ENCODE results near the gene PRKAG2.
"Not testable (repeated sequence)": the region's sequence is repeated elsewhere in the genome, so short reads cannot be mapped to it uniquely, and the experiment has no call there.

PRKAG2 gene

DNA sequence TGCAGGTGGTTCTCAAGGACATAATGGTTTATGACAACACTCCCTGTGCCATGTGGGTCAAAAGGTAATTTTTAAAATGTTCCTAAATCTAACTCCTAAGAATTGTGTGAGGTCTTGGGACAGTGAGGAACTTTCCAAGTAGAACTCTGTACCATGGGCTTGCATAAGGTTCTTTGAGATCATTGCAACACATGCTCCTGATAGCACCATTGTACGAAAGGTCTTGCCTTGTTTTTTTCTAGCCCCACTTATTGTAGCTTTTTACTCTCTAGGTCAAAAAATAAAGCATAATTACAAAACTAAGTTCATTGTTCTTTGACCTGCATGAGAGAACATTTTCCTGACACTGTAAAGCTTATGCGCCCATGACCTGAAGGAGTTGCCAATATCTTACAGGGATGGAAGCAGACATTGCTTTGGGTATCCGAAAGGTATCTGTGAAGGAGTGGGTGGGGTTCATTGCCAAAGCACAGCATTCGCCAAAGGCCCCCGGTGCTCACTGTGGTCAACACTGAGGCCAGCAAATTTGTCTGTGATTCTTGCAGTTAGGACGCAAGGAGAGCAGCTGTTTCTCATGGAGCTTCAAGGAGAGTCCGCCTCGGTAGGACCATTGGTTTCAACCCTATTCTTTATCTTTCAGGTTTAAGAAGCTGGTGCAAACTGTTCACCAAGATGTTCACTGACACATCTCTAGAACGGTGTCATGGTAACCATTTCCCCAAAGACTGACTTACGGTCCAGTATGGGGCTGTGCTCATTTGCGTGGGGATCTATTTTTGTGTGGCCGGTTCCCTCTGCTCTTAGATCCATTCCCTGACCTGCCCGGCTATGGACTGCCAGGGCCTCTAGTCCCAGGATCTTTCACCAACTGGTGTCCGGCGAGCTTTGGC is 7.6 kb upstream of the PRKAG2 start:
- no peaks in the 10 kb centered on the region for H3K36me3 Mint-ChIP-seq (ENCODE audit: low read depth)
- H3K27me3 Mint-ChIP-seq = peaks cover 16% of the 10 kb centered on the region
- peaks cover 14% of the 10 kb centered on the region for H3K4me1 Mint-ChIP-seq (ENCODE audit: low read depth)
- H3K27ac Mint-ChIP-seq = no peak overlapping the region
- intact Hi-C loops (cut with micrococcal nuclease) = loop anchor here (2.0 kb wide), 1 partner anchor 32 kb away; no protein-coding TSS in a partner anchor
- no peak overlapping the region for H3K4me3 Mint-ChIP-seq
- no peaks in the 10 kb centered on the region for H3K9me3 Mint-ChIP-seq

DNA sequence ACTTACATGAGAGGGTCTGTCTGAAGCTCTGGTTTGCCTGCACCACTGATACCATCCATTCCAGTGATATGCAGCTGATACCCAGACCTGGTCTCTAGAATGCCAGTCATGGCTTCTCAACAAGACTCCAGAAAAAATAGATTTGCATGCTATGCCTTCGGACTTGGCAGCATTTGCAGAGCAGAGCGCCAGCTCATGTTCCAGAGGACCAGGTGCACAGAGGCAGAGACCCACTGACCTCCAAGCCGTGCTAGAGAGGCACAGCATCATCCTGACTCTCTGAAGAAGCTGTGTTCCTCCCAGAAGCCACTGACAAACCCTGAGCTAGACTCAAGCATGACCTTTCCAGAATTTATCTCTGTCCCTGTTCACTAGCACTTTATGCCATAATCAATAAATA is 6.9 kb upstream of the PRKAG2 start:
- H3K9me3 Mint-ChIP-seq = no peaks in the 10 kb centered on the region
- H3K27me3 Mint-ChIP-seq = peaks cover 16% of the 10 kb centered on the region
- no peak overlapping the region for H3K27ac Mint-ChIP-seq
- no peaks in the 10 kb centered on the region for H3K36me3 Mint-ChIP-seq (ENCODE audit: low read depth)
- intact Hi-C loops (cut with micrococcal nuclease) = loop anchor here (2.0 kb wide), 1 partner anchor 33 kb away; no protein-coding TSS in a partner anchor
- no peak overlapping the region for H3K4me3 Mint-ChIP-seq
- peaks cover 14% of the 10 kb centered on the region for H3K4me1 Mint-ChIP-seq (ENCODE audit: low read depth)

DNA sequence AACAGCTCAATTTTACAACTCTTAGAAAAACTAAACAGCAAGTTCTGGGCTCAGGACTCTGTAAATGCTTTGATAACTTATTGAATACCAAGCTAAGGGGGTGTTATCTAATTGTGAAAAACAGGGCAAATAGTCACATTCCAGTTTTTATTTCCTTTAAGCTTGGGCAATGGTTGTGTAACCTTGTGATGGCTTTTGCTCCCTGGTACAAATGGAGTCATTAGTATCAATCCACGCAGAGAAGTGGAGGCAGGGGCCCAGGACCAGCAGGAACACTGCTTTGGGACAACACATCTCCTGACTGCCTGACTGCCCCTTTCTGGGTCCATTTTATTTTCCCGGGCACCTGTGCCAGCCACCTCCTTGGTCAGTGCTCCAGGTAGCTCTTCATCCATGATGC is 5.8 kb upstream of the PRKAG2 start:
- Mint-ChIP-seq H3K36me3 (ENCODE audit: low read depth) (no peaks in the 10 kb centered on the region), H3K27me3 (peaks cover 16% of the 10 kb centered on the region), H3K9me3 (no peaks in the 10 kb centered on the region), H3K27ac (no peak overlapping the region), H3K4me3 (no peak overlapping the region), H3K4me1 (ENCODE audit: low read depth) (peaks cover 20% of the 10 kb centered on the region)
- intact Hi-C loops (cut with micrococcal nuclease) = no loop called here

DNA sequence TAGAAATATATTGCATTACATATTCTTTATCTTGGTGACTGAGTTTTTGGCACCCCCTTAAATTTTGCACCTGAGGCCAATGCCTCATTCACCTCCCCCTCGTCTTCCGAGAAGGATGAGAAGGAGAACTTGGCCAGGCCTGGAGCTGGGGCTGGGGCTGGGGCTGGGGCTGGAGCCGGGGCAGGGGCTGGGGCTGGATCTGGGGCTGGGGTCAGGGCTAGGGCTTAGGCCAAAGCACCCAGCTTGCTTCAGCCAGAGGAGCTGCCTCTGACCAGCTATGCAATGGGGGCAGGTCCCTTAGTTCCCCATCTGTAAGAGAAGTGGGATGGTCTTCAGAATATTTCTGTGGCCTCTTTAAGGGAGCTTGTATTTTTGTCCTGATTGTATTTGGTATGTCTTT is 3.8 kb upstream of the PRKAG2 start:
- no peak overlapping the region for H3K4me3 Mint-ChIP-seq
- no peaks in the 10 kb centered on the region for H3K9me3 Mint-ChIP-seq
- H3K27ac Mint-ChIP-seq = no peak overlapping the region
- peaks cover 8% of the 10 kb centered on the region for H3K27me3 Mint-ChIP-seq
- intact Hi-C loops (cut with micrococcal nuclease) = no loop called here
- peaks cover 12% of the 10 kb centered on the region for H3K36me3 Mint-ChIP-seq (ENCODE audit: low read depth)
- peaks cover 23% of the 10 kb centered on the region for H3K4me1 Mint-ChIP-seq (ENCODE audit: low read depth)

DNA sequence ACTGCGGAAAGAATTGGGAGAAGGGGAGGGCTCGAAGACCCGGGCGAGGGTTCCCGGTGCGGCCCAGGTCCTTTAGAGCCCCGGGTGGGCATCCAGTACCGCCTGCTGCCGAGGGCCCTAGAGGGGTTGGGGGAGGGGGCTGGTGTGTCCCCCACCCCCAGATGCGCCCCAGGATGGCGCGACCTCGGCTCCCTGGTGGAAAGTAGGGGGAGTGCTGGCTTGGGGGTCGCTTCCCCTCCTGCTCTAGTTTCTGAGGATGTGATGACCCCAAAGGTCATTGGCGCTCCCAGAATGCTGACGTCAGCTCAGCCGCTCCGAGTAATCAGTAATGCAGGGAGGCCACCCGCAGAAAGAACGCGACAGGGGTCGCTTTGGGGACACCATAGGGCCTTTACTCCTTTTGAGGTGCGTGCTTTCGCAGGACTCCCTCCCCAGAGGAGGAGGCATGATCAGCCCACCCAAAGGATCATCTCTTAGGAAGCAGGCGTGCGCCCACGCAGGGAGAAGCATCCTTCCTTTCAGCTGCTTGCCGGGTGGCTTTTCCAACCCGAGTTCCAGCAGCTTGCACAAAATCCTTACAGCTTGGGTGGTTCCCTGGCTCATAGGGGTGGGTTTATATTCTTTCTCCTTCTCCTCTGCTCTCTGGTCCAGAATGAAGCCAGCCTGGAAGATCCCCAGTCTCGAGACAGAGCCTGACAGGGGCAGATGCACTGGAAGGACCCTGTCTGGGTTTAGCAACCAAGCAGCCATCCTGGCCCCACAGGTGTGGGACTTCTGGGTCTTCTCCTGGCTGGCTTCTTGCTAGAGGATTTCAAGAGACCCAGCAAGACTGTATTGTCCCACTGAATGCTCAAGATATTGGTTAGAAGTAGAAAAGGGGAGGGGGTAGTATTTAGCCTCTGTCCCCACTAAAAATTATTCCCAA is 1.3 kb upstream of the PRKAG2 start:
- Mint-ChIP-seq H3K27me3 (no peaks in the 10 kb centered on the region), H3K36me3 (ENCODE audit: low read depth) (peaks cover 16% of the 10 kb centered on the region), H3K4me1 (ENCODE audit: low read depth) (peaks cover 36% of the 10 kb centered on the region), H3K9me3 (no peaks in the 10 kb centered on the region), H3K4me3 (peak overlapping the region; percentile 98), H3K27ac (peak overlapping the region; percentile 97)
- intact Hi-C loops (cut with micrococcal nuclease) = loop anchor here (2.0 to 5.0 kb wide), 5 partner anchors 27 to 246 kb away; no protein-coding TSS in a partner anchor

DNA sequence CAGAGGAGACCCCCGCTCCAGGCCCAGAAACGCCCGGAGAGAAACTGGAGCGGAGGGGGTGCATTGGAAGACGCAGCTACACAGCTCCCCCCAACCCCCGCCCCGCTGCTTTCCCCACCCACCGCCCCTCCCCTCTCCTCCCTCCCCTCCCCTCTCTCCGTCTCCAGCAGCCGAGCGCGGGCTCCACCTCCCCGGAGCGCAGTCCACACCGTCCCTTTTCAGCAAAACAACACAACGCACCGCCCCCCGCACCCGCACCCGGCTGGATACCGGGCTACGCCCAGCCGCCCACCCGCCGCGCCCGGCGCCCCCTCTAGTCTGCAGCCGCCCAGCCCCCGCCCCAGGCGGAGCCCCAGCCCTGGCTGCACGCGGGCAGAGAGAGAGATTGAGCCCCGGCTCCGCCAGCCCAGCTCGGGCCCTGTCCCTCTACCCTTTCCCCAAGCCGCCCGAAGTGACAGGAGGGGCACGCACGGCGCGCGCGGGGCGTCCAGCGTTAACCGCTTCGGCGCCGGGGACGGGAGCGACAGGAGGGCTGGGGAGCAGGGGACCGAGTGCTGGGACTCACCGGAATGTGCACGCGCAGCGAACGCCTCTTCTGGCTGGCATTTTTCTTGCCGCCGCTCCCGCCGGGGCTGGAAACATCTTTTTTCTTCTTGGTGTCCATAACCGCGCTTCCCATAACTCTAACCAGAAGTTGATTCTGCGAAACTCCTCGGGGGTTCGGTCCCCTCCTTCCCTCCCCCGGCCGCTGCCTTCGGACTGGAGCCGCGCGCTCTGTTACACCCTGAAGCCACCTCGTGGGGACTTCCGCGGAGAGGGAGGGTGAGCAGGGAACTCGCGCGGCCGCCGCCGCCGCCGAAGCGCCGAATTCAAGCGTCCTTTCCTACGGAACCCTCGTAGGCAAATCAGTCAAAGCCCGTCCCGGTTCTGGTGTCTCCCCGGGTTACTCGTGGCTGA is 695 bp downstream of the PRKAG2 start:
- Mint-ChIP-seq H3K36me3 (ENCODE audit: low read depth) (peaks cover 28% of the 10 kb centered on the region), H3K27me3 (no peaks in the 10 kb centered on the region), H3K9me3 (no peaks in the 10 kb centered on the region), H3K4me1 (ENCODE audit: low read depth) (peaks cover 49% of the 10 kb centered on the region), H3K27ac (peak overlapping the region; percentile 97), H3K4me3 (peak overlapping the region; percentile 98)
- intact Hi-C loops (cut with micrococcal nuclease) = loop anchor here (2.0 to 5.0 kb wide), 5 partner anchors 25 to 244 kb away; no protein-coding TSS in a partner anchor

DNA sequence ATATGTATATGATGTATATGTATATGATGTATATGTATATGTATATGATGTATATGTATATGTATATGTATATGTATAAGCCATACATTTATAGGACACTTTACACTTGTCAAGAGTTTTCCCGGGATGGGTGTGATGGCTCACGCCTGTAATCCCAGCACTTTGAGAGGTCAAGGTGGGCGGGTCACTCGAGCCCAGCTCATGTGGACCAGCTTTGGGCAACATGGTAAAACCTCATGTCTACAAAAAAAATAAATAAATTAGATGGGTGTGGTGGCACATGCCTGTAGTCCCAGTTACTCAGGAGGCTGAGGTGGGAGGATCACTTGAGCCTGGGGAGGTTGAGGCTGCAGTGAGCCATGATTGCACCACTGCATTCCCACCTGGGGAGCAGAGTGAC is 2.4 kb downstream of the PRKAG2 start:
- H3K27ac Mint-ChIP-seq = not testable (repeated sequence)

DNA sequence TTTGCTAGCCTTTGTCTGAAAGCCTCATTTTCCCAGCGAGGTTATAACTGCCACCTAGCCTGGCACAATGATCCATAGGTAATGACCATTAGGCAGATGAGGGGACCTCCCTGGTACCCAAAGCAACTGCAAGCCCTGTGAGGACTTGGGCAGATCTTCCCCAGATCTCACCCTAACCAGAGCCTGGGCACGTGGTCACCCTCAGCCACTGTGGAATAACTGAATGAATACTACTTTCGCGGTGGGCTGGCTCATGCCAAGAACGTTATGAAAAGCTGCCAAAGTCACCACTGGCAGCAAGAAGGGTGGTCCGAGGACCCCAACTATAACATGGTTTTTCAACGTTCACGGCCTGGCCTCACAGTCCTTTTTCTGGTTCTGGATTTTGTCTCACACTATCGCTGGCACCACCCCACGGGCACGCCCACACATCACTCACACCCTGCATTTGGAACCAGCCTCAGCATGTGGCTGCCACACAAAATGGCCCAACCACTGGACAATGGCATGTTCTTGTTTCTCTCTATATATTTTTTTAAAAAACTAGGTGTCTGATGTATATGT is 3.4 kb downstream of the PRKAG2 start:
- peaks cover 38% of the 10 kb centered on the region for H3K36me3 Mint-ChIP-seq (ENCODE audit: low read depth)
- no peak overlapping the region for H3K27ac Mint-ChIP-seq
- H3K27me3 Mint-ChIP-seq = no peaks in the 10 kb centered on the region
- H3K4me3 Mint-ChIP-seq = no peak overlapping the region
- peaks cover 68% of the 10 kb centered on the region for H3K4me1 Mint-ChIP-seq (ENCODE audit: low read depth)
- no peaks in the 10 kb centered on the region for H3K9me3 Mint-ChIP-seq
- intact Hi-C loops (cut with micrococcal nuclease) = loop anchor here (2.0 kb wide), 1 partner anchor 91 kb away; no protein-coding TSS in a partner anchor

More for the DNA sequence above, 2.4 kb downstream of the PRKAG2 start:
- Mint-ChIP-seq H3K4me3 (peak overlapping the region; percentile 98), H3K36me3 (ENCODE audit: low read depth) (peaks cover 34% of the 10 kb centered on the region), H3K4me1 (ENCODE audit: low read depth) (peaks cover 63% of the 10 kb centered on the region)
- intact Hi-C loops (cut with micrococcal nuclease); H3K9me3 Mint-ChIP-seq; H3K27me3 Mint-ChIP-seq: not testable (repeated sequence)

DNA sequence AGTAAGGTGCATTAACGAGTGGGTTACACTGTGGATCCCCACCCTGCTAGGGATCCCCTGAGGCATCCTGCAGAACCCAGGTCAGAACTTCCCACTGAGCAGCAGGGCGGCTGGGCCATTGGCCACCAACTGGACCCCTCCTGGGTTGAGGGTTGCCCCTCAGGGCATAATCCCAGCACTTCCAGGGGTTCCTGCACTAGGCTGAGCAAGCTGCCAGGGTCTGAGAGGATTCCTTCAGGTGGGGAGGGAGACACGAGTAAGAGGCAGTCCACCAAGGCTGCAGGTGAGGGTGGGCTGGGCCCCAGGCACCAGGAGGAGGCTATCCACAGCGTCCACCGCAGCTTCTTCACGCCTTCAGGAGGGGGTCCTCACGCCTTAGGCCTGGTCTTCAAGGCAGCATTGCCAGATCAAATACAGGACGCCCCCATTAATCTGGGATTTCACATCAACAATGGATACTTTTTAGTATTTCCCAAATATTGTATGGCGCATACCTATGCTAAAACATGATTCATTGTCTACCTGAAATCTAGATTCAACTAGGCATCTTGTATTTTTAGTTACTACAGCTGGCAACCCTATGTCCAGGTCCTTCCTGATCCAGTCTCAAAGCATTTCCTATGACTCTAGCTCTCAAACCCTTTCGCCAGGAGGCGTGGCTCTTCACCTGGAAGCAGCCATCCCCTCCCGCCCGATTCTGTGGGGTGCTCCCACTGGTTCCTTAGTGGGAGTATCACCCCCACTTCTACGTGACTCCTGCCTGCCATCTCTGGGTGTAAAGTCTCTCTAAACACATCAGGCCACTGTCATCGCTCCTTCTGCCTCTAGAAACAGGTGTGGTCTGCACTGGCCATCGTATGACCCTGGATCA is 4.1 kb downstream of the PRKAG2 start:
- intact Hi-C loops (cut with micrococcal nuclease) = loop anchor here (2.0 kb wide), 1 partner anchor 90 kb away; no protein-coding TSS in a partner anchor
- no peaks in the 10 kb centered on the region for H3K27me3 Mint-ChIP-seq
- H3K4me1 Mint-ChIP-seq (ENCODE audit: low read depth) = peaks cover 68% of the 10 kb centered on the region
- H3K36me3 Mint-ChIP-seq (ENCODE audit: low read depth) = peaks cover 45% of the 10 kb centered on the region
- no peaks in the 10 kb centered on the region for H3K9me3 Mint-ChIP-seq
- peak overlapping the region; percentile 57 for H3K27ac Mint-ChIP-seq
- no peak overlapping the region for H3K4me3 Mint-ChIP-seq

DNA sequence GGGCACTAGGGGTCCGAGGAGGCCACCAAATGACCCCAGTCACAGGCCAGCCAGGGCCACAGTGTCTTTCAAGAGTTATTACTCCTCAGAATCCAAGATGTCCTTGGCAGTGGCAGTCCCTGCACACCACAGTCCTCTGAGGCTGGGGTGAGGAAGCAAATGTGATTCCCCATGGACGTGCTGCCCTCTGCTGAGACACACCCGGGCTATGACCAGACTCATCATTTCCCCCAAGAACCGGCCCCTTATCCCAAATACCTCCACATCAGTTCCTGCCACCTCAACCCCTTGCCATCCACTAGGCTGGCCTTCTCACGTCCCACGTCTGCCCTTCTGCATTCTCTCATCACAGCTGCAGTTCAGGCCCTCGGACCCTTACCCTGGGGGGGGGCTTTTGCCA is 5.0 kb downstream of the PRKAG2 start:
- peaks cover 73% of the 10 kb centered on the region for H3K4me1 Mint-ChIP-seq (ENCODE audit: low read depth)
- H3K27ac Mint-ChIP-seq = peak overlapping the region; percentile 57
- H3K27me3 Mint-ChIP-seq = no peaks in the 10 kb centered on the region
- H3K36me3 Mint-ChIP-seq (ENCODE audit: low read depth) = peaks cover 44% of the 10 kb centered on the region
- no peaks in the 10 kb centered on the region for H3K9me3 Mint-ChIP-seq
- intact Hi-C loops (cut with micrococcal nuclease) = loop anchor here (2.0 kb wide), 1 partner anchor 89 kb away; no protein-coding TSS in a partner anchor
- H3K4me3 Mint-ChIP-seq = no peak overlapping the region

DNA sequence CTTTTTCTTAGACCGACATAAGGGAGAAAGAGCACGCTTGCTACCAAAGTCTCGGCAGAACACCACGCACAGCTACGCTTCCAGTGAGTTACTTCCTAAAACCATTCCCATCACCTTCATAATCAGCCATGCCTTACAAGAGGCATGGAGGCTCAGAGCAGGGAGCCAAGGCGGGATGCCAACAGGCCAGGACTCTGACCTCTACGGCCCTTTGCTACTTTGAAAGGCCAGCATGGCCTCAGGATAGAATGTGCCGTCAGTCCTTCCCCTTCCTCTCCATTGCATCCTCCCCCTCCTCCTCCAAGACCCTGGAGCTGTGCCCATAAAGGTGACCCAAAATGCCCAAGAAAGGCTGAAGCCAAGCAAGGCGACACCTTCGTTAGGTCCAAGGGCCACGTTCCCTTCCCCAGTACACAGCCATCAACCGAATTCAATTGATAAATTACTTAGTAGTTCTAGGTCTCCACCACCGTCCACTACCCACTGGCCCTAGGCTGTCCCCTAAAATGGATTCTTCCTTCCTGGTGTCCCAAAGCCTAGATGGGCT is 5.7 kb downstream of the PRKAG2 start:
- no peaks in the 10 kb centered on the region for H3K9me3 Mint-ChIP-seq
- H3K4me1 Mint-ChIP-seq (ENCODE audit: low read depth) = peaks cover 78% of the 10 kb centered on the region
- H3K4me3 Mint-ChIP-seq = no peak overlapping the region
- peaks cover 38% of the 10 kb centered on the region for H3K36me3 Mint-ChIP-seq (ENCODE audit: low read depth)
- no peaks in the 10 kb centered on the region for H3K27me3 Mint-ChIP-seq
- intact Hi-C loops (cut with micrococcal nuclease) = no loop called here
- H3K27ac Mint-ChIP-seq = peak overlapping the region; percentile 57

Measured in dendritic cell treated with granulocyte-macrophage colony-stimulating factor and Interleukin-4, amounts not matched to agents 40 ng/mL and 50 ng/mL, for 4 days (primary cell).